DMS153 treated with DMSO at 0.1 percent for 48 hours (cell line): ENCODE measurements around the gene NEK10.

ENCODE experiments used
- DNase-seq: peaks from one replicate; lab custom pipeline; 2025; ENCODE audit not compliant: unreplicated experiment; lab: John Stamatoyannopoulos, UW

NEK10 gene

GRCh38 chr3:27239951-27240350 is 129.2 kb downstream of the NEK10 start:
- DNase-seq: no peak

- DNase-seq: no peak
Observed at GRCh38 chr3:27228805-27229204, 140.4 kb downstream of the NEK10 start.

GRCh38 chr3:27224197-27224596 is 145.0 kb downstream of the NEK10 start:
- DNase-seq: no peak

GRCh38 chr3:27221264-27221932 is 147.8 kb downstream of the NEK10 start:
- DNase-seq: no peak

GRCh38 chr3:27220166-27220565 is 149.0 kb downstream of the NEK10 start:
- no peak for DNase-seq

- DNase-seq: no peak
Observed at GRCh38 chr3:27219127-27219845, 149.9 kb downstream of the NEK10 start.

- DNase-seq: no peak
Observed at GRCh38 chr3:27216955-27217552, 152.1 kb downstream of the NEK10 start.

GRCh38 chr3:27216295-27216855 is 152.8 kb downstream of the NEK10 start:
- no peak for DNase-seq

- no peak for DNase-seq
Observed at GRCh38 chr3:27213450-27213849, 155.7 kb downstream of the NEK10 start.

- no peak for DNase-seq
Observed at GRCh38 chr3:27209617-27210264, 159.4 kb downstream of the NEK10 start.

GRCh38 chr3:27208961-27209616 is 160.1 kb downstream of the NEK10 start:
- no peak for DNase-seq

- DNase-seq: no peak
Observed at GRCh38 chr3:27202959-27203358, 166.2 kb downstream of the NEK10 start.

- DNase-seq: no peak
Observed at GRCh38 chr3:27201492-27201891, 167.7 kb downstream of the NEK10 start.

GRCh38 chr3:27200721-27201489 is 168.3 kb downstream of the NEK10 start:
- DNase-seq: no peak

- no peak for DNase-seq
Observed at GRCh38 chr3:27194861-27195483, 174.2 kb downstream of the NEK10 start.

GRCh38 chr3:27193056-27193455 is 176.1 kb downstream of the NEK10 start:
- DNase-seq: no peak

- DNase-seq: no peak
Observed at GRCh38 chr3:27186013-27186412, 183.2 kb downstream of the NEK10 start.

- DNase-seq: no peak
Observed at GRCh38 chr3:27185231-27185989, 183.8 kb downstream of the NEK10 start.

GRCh38 chr3:27184261-27184660 is 184.9 kb downstream of the NEK10 start:
- no peak for DNase-seq
